ENCODE results near the gene FOXM1. TPM values are rescaled to one million over a fixed set of nuclear protein-coding genes. Genes with fewer than 3 reads are reported as not detected.
A peak's percentile ranks its signal among the peaks of the same experiment; 100 is the strongest.

The FOXM1 gene
- total and polyA plus RNA-seq, 2 of the 13 experiments (the other 11 are each of a cell fraction or from before 2014, with no cell fraction given) = 17.1 to 25.9 TPM

DNA sequence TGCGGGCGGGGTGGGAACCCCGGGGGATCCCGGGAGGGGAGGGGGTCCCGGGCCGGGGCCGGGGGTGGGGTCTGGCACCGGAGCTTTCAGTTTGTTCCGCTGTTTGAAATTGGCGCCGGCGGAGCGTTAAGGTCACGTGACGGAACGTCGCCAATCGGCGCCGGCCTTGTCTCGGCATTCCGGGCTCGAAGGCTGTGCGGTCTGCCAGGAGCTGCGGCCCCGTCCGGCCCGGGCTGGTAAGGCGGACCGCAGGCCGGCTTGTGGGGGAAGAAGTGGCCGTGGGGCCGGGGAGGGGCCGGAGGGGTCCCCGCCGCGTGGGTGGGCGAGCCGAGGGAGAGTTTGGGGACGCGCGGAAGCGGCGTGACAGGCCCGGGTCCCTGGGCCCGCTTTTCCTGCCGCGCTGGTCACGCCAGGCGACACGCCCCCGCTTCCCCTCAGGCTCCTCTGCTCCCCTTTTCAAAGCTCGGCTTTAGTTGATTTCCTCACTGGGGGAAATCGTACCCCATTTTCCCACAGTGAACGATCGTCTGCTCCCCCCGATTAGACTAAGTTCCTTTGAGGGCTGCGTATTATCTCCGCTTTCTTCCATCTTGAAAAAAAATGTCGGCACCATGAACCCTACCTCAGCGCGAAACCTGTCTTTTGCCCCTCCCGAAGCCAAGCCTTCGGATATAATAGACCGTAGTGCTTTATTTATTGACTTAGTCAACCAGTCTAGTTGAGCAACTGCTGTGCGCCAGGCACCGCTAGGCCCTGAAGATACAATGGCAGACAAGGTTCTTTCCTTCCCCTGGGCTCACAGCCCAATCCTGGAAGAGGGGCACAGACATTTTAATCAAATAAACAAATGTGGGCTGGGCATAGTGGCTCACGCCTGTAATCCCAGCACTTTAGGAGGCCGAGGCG lies at the start of gene FOXM1, which contains the start of gene RHNO1 (continued):
- TF ChIP-seq, protein P1, sequence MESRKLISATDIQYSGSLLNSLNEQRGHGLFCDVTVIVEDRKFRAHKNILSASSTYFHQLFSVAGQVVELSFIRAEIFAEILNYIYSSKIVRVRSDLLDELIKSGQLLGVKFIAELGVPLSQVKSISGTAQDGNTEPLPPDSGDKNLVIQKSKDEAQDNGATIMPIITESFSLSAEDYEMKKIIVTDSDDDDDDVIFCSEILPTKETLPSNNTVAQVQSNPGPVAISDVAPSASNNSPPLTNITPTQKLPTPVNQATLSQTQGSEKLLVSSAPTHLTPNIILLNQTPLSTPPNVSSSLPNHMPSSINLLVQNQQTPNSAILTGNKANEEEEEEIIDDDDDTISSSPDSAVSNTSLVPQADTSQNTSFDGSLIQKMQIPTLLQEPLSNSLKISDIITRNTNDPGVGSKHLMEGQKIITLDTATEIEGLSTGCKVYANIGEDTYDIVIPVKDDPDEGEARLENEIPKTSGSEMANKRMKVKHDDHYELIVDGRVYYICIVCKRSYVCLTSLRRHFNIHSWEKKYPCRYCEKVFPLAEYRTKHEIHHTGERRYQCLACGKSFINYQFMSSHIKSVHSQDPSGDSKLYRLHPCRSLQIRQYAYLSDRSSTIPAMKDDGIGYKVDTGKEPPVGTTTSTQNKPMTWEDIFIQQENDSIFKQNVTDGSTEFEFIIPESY (CRISPR knock-in tag; IDR thresholded peaks at IDR 0.05) = no peak
- peak; percentile 72 for TF ChIP-seq MYC (CRISPR knock-in tag; IDR thresholded peaks at IDR 0.05; ENCODE audit: borderline replicate concordance)
- no peak for TF ChIP-seq STAT5B (CRISPR knock-in tag; IDR thresholded peaks at IDR 0.05)
- peak; percentile 37; the same call in 1 of the 2 replicates for TF ChIP-seq GATAD2A (CRISPR knock-in tag; IDR thresholded peaks at IDR 0.05)
- TF ChIP-seq RXRA (CRISPR knock-in tag; IDR thresholded peaks at IDR 0.05) = no peak; the same call in 1 of the 2 replicates
- 0 out of 2 replicates have a peak, but pooled peaks have one; percentile 47 for TF ChIP-seq HOXA9 (CRISPR knock-in tag; IDR thresholded peaks at IDR 0.05; ENCODE audit: borderline replicate concordance)
- no peak for TF ChIP-seq ZSCAN20 (CRISPR knock-in tag; IDR thresholded peaks at IDR 0.05; ENCODE audit: borderline replicate concordance)
- TF ChIP-seq FOXC1 (CRISPR knock-in tag; IDR thresholded peaks at IDR 0.05; ENCODE audit: borderline replicate concordance) = peak; percentile 12; the same call in 1 of the 2 replicates
- TF ChIP-seq ZNF570 (CRISPR knock-in tag; IDR thresholded peaks at IDR 0.05; ENCODE audit: borderline replicate concordance) = no peak
- TF ChIP-seq ZXDC (CRISPR knock-in tag; IDR thresholded peaks at IDR 0.05) = 0 out of 2 replicates have a peak, but pooled peaks have one; percentile 46
- TF ChIP-seq DZIP1 (CRISPR knock-in tag; IDR thresholded peaks at IDR 0.05) = peak; percentile 27; the same call in 1 of the 2 replicates
- TF ChIP-seq, protein P2, sequence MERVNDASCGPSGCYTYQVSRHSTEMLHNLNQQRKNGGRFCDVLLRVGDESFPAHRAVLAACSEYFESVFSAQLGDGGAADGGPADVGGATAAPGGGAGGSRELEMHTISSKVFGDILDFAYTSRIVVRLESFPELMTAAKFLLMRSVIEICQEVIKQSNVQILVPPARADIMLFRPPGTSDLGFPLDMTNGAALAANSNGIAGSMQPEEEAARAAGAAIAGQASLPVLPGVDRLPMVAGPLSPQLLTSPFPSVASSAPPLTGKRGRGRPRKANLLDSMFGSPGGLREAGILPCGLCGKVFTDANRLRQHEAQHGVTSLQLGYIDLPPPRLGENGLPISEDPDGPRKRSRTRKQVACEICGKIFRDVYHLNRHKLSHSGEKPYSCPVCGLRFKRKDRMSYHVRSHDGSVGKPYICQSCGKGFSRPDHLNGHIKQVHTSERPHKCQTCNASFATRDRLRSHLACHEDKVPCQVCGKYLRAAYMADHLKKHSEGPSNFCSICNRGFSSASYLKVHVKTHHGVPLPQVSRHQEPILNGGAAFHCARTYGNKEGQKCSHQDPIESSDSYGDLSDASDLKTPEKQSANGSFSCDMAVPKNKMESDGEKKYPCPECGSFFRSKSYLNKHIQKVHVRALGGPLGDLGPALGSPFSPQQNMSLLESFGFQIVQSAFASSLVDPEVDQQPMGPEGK (CRISPR knock-in tag; IDR thresholded peaks at IDR 0.05) = peak; percentile 53
- no peak for TF ChIP-seq ELK4 (CRISPR knock-in tag; IDR thresholded peaks at IDR 0.05; ENCODE audit: borderline replicate concordance)
- TF ChIP-seq ZNF33A (CRISPR knock-in tag; IDR thresholded peaks at IDR 0.05; ENCODE audit: borderline replicate concordance) = no peak
- no peak for TF ChIP-seq CBX5 (CRISPR knock-in tag; IDR thresholded peaks at IDR 0.05; ENCODE audit: borderline replicate concordance)
- peak; percentile 66; the same call in 1 of the 2 replicates for TF ChIP-seq ZSCAN31 (CRISPR knock-in tag; IDR thresholded peaks at IDR 0.05; ENCODE audit: low read depth)
- no peak for TF ChIP-seq ZFP90 (CRISPR knock-in tag; IDR thresholded peaks at IDR 0.05; ENCODE audit: borderline replicate concordance)
